ENCODE data around the gene NBL1.

NBL1 gene, protein sequence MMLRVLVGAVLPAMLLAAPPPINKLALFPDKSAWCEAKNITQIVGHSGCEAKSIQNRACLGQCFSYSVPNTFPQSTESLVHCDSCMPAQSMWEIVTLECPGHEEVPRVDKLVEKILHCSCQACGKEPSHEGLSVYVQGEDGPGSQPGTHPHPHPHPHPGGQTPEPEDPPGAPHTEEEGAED

DNA sequence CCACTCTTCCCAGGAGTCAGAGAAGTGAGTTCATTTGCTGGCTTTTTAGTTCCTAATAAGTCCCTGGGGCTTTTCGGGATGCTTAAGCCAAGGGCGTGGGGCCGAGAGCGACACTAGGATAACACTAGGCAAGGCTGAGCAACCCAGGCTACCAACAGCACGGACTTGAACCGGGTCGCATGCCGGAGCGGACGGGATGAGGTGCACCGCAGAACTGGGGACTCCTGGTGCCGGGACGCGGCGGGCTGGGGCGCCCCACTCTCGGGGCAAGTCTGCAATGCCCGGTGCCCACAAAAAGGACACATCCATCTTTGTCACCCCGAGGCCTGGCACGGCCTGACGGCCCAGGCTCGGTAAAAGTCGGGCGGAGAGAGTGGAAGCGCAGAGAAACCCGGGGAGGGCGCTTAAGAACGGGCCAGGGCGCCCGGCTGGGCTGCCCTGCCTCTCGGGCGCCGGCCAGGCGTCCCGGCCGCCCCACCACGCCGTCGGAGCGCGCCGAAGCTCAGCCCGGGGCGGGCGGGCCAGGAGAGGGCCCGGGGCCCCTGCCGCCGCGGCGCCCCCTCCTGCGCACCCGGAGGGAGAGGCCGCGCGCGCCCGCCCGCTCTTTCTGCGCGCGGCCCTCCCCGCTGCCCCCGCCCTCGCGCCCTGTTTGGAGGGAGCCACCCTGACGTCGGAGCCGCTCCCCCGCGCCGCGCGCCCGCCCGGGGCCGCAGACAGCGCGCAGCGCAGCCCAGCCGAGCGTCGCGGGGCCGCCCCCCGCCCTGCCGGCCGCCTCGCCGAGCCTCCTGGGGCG, at the start of gene NBL1:
Gene NBL1, plus strand, starts transcription at position 710 of the 793 bp plus-strand sequence. CDS start 10,720 bp downstream, outside the sequence.
- Histone ChIP-seq H3K9ac (ENCODE audit: insufficient read length, low read depth) (peak within 1 kb of the TSS; percentile 77), H3K36me3 (ENCODE audit: insufficient read depth, insufficient read length, low read length) (no peaks in the 10 kb centered on the region), H3K4me1 (ENCODE audit: insufficient read depth, insufficient read length) (peaks cover 6% of the 10 kb centered on the region), H3K9me3 (ENCODE audit: insufficient read depth, low read length) (no peaks in the 10 kb centered on the region), H3K4me3 (ENCODE audit: insufficient read length, low read depth) (peak within 1 kb of the TSS; percentile 70), H3K27me3 (ENCODE audit: insufficient read depth, insufficient read length) (peaks cover 36% of the 10 kb centered on the region)
- DNase-seq (ENCODE audit: low read depth, low spot score), result no peak
- TF ChIP-seq SUZ12 (IDR thresholded peaks at IDR 0.05; ENCODE audit: extremely low read depth, insufficient read depth, insufficient read length) (no peak), YY1 (IDR thresholded peaks at IDR 0.05; ENCODE audit: insufficient read depth, insufficient read length) (no peak), ZNF274 (IDR thresholded peaks at IDR 0.05; ENCODE audit: low read depth, low read length) (no peak)

DNA sequence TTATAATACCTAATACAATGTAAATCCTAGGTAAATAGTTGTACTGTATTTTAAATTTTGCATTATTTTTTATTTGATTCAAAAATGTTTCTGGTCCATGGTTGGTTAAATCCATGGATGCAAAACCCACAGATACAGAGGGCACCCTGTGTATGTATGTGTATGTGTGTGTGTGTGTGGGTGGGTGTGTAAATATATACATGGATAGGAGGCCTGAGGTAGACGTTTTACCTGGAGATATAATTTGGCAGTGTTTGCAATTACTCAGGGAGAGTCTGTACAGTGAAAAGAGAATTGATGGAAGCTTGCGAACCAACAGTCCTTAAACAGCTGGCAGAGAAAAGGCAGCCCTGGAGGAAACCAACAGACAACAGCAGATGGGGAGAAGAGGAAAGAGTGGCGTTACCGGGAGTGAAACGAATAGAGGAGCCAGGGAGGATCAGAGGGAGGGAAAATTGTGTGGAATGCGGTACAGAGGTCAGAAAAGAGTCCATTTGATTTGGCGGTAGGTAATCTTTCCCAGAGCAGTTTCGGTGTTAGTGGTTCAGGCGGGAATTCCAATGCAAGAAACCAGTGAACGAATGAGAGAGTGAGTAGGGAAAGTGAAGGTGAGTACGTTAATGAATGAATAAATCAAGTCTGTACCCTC, 47.9 kb upstream of the NBL1 start:
- DNase-seq (ENCODE audit: low read depth, low spot score), result no peak
- TF ChIP-seq SUZ12 (IDR thresholded peaks at IDR 0.05; ENCODE audit: extremely low read depth, insufficient read depth, insufficient read length) (no peak), ZNF274 (IDR thresholded peaks at IDR 0.05; ENCODE audit: low read depth, low read length) (no peak), YY1 (IDR thresholded peaks at IDR 0.05; ENCODE audit: insufficient read depth, insufficient read length) (no peak)
- peaks cover 20% of the 10 kb centered on the region for H3K36me3 ChIP-seq (ENCODE audit: insufficient read depth, insufficient read length, low read length)
- H3K4me1 ChIP-seq (ENCODE audit: insufficient read depth, insufficient read length), result no peaks in the 10 kb centered on the region
- peak overlapping the region; percentile 81 for H3K4me3 ChIP-seq (ENCODE audit: insufficient read length, low read depth)
- H3K9ac ChIP-seq (ENCODE audit: insufficient read length, low read depth), result peak overlapping the region; percentile 96
- H3K9me3 ChIP-seq (ENCODE audit: insufficient read depth, low read length), result no peaks in the 10 kb centered on the region
- no peaks in the 10 kb centered on the region for H3K27me3 ChIP-seq (ENCODE audit: insufficient read depth, insufficient read length)

DNA sequence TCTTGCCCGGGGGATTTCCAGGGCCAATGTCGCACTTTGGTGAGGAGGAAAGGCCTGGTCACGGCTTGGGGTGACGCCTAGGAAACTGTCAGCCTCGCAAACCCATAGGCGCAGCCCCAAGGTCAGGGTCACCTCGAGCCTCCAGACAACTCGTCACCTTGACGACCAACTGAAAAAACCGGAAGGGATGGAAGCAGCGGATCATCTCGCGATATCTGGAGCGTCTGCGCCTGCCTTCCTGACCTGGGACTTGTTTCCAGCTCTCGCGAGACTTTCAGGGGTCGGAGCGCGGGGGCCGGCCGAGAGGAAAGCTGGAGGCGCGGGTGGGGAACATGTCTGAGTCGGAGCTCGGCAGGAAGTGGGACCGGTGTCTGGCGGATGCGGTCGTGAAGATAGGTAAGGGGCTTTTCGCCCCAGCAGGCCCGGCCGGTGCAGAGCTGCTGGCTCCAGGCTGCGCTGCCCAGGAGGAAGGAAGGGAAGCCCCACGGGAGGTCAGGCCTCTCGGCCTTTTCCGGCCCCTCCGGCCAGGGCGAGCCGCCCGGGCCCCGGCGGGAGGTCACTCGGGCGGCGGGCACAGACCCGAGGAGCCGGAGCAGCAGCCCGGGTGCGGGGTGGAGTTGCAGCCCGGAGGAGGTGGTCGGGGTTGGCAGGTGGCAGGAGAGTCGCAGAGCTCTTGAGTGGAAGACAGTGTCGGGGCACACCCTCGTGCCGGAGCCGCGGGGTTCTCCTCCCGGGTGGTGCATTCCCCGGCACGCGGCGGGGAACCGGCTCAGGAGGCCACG, 47.2 kb upstream of the NBL1 start:
- peak overlapping the region; percentile 96 for H3K9ac ChIP-seq (ENCODE audit: insufficient read length, low read depth)
- no peaks in the 10 kb centered on the region for H3K27me3 ChIP-seq (ENCODE audit: insufficient read depth, insufficient read length)
- no peaks in the 10 kb centered on the region for H3K4me1 ChIP-seq (ENCODE audit: insufficient read depth, insufficient read length)
- peak; percentile 92 for DNase-seq (ENCODE audit: low read depth, low spot score)
- peaks cover 22% of the 10 kb centered on the region for H3K36me3 ChIP-seq (ENCODE audit: insufficient read depth, insufficient read length, low read length)
- peak overlapping the region; percentile 81 for H3K4me3 ChIP-seq (ENCODE audit: insufficient read length, low read depth)
- TF ChIP-seq SUZ12 (IDR thresholded peaks at IDR 0.05; ENCODE audit: extremely low read depth, insufficient read depth, insufficient read length), result no peak
- TF ChIP-seq ZNF274 (IDR thresholded peaks at IDR 0.05; ENCODE audit: low read depth, low read length), result no peak
- no peak for TF ChIP-seq YY1 (IDR thresholded peaks at IDR 0.05; ENCODE audit: insufficient read depth, insufficient read length)
- no peaks in the 10 kb centered on the region for H3K9me3 ChIP-seq (ENCODE audit: insufficient read depth, low read length)

DNA sequence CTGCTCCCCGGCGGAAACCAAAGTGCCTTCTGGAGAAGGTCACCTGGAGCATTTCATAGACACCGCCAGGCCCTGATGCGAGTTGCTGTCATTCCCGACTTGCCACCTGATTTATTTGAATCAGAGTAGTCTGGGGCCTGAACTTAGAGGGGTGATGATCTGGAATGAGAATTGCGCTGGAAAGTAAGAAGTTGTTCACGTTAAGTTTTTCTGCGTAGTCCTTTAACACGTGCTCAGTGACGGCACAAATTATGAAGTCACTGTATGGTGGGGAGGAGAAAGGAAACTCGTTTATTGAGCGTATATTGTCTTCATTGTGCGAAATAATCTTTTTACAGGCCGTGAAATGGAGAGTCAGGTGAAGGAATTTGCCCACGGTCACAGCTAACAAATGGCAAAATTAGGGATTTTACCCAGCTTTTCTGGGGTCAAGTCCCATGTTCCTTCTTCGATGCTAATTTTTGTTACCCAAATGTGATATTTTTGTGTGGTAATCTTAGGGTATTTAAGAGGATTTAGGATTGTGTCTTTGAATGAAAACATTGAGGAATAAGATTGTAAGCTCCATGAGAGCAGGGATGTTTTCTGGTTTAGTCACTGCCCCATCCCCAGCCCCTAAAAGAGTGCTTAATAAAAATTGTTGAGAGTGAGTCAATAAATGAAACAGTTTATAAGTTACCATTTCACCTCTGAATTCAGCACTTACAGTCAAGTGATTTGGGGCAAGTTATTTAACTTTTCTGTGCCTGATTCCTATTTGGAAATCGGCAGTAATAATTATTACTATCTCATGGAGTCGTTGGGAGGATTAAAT, 46.4 kb upstream of the NBL1 start:
- Histone ChIP-seq H3K27me3 (ENCODE audit: insufficient read depth, insufficient read length) (no peaks in the 10 kb centered on the region), H3K9ac (ENCODE audit: insufficient read length, low read depth) (peak overlapping the region; percentile 96), H3K4me1 (ENCODE audit: insufficient read depth, insufficient read length) (no peaks in the 10 kb centered on the region), H3K4me3 (ENCODE audit: insufficient read length, low read depth) (peak overlapping the region; percentile 81), H3K9me3 (ENCODE audit: insufficient read depth, low read length) (no peaks in the 10 kb centered on the region), H3K36me3 (ENCODE audit: insufficient read depth, insufficient read length, low read length) (peaks cover 22% of the 10 kb centered on the region)
- TF ChIP-seq YY1 (IDR thresholded peaks at IDR 0.05; ENCODE audit: insufficient read depth, insufficient read length), result no peak
- TF ChIP-seq SUZ12 (IDR thresholded peaks at IDR 0.05; ENCODE audit: extremely low read depth, insufficient read depth, insufficient read length), result no peak
- TF ChIP-seq ZNF274 (IDR thresholded peaks at IDR 0.05; ENCODE audit: low read depth, low read length), result no peak
- peak; percentile 1 for DNase-seq (ENCODE audit: low read depth, low spot score)

DNA sequence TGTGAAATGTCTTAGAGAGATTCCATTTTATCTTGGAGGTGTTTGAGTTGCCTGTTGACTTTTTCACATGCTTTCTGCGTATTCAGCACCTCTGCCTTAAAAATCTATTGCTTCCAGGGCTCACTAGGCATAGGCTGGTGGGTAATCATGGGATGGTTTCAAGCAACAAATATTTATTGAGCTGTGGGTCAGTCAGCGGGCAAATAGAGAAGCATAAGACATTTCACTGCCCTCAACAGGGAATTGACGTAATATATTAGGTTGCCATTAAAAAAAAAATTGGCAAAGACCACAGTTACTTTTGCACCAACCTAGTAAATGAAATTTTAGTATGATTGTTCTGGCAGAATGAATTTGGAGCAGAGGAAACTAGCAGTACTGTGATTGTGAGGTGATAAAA, 44.3 kb upstream of the NBL1 start:
- TF ChIP-seq YY1 (IDR thresholded peaks at IDR 0.05; ENCODE audit: insufficient read depth, insufficient read length) (no peak), SUZ12 (IDR thresholded peaks at IDR 0.05; ENCODE audit: extremely low read depth, insufficient read depth, insufficient read length) (no peak)
- Histone ChIP-seq H3K4me3 (ENCODE audit: insufficient read length, low read depth) (no peak overlapping the region), H3K9ac (ENCODE audit: insufficient read length, low read depth) (no peak overlapping the region), H3K27me3 (ENCODE audit: insufficient read depth, insufficient read length) (no peaks in the 10 kb centered on the region), H3K36me3 (ENCODE audit: insufficient read depth, insufficient read length, low read length) (peaks cover 29% of the 10 kb centered on the region), H3K9me3 (ENCODE audit: insufficient read depth, low read length) (no peaks in the 10 kb centered on the region), H3K4me1 (ENCODE audit: insufficient read depth, insufficient read length) (no peaks in the 10 kb centered on the region)
- no peak for DNase-seq (ENCODE audit: low read depth, low spot score)

DNA sequence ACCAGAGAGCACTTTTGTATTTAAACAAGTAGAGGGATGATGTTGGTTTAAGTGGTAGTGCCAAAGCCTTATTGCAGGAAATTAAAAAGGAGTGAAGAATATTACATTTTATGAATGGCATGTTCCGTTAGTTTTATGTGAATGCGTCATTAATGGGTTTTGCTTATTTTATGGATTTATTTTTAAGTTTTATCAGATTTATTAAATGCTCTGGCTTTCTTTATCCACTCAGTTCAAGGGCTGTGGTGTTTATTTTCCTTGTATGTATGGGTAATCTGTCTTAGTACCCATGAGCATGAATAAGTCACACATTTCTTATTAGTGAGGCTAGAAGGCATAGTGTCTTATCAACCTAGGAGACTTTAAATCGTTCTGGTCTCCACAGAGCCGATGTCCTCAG, 41.6 kb upstream of the NBL1 start:
- no peaks in the 10 kb centered on the region for H3K9me3 ChIP-seq (ENCODE audit: insufficient read depth, low read length)
- no peaks in the 10 kb centered on the region for H3K4me1 ChIP-seq (ENCODE audit: insufficient read depth, insufficient read length)
- H3K27me3 ChIP-seq (ENCODE audit: insufficient read depth, insufficient read length), result no peaks in the 10 kb centered on the region
- no peak for DNase-seq (ENCODE audit: low read depth, low spot score)
- H3K36me3 ChIP-seq (ENCODE audit: insufficient read depth, insufficient read length, low read length), result peaks cover 29% of the 10 kb centered on the region
- no peak overlapping the region for H3K4me3 ChIP-seq (ENCODE audit: insufficient read length, low read depth)
- no peak overlapping the region for H3K9ac ChIP-seq (ENCODE audit: insufficient read length, low read depth)
- no peak for TF ChIP-seq YY1 (IDR thresholded peaks at IDR 0.05; ENCODE audit: insufficient read depth, insufficient read length)
- TF ChIP-seq SUZ12 (IDR thresholded peaks at IDR 0.05; ENCODE audit: extremely low read depth, insufficient read depth, insufficient read length), result no peak
- no peak for TF ChIP-seq ZNF274 (IDR thresholded peaks at IDR 0.05; ENCODE audit: low read depth, low read length)

All from NT2/D1 (cell line).